GM11168 (cell line): Measurements from ENCODE around the gene GAPDHS.

ENCODE experiments used
- in situ Hi-C: fragments of 300-500 bp; cut with MboI; formaldehyde crosslinking; loops from one replicate; pipeline ENCODE4 v1.12.0; 2022; ENCODE audit warnings: low sequenced_read_pairs; ENCODE audit not compliant: unreplicated experiment

GAPDHS gene

DNA sequence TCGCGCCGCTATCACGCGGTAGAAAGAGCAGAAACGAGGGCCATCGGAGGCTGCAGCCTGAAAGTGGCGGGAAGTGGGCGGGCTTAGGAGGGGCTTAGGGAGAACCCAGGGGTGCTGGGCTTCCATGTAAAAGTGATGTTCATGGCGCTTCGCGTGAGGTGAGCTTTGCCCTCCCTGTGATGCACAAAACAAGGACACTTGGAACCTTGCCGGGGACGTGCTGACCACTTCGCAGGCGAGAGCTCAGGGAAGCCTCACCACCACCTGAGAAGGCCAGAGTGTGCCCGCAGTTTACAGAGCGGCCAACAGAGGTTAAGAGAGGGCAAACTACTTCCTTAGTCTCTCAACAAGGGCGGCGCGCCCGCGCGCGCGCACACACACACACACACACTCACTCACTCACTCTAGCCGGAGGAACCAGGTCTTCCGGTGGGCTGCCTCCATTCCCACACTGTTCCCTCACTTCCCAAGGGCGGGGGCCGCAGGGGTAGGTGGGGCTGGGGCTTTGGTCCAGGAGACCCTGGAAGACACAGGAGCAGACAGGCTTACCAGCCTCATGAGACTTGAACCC, 651 bp downstream of the GAPDHS start:
- in situ Hi-C loops = no loop called here

DNA sequence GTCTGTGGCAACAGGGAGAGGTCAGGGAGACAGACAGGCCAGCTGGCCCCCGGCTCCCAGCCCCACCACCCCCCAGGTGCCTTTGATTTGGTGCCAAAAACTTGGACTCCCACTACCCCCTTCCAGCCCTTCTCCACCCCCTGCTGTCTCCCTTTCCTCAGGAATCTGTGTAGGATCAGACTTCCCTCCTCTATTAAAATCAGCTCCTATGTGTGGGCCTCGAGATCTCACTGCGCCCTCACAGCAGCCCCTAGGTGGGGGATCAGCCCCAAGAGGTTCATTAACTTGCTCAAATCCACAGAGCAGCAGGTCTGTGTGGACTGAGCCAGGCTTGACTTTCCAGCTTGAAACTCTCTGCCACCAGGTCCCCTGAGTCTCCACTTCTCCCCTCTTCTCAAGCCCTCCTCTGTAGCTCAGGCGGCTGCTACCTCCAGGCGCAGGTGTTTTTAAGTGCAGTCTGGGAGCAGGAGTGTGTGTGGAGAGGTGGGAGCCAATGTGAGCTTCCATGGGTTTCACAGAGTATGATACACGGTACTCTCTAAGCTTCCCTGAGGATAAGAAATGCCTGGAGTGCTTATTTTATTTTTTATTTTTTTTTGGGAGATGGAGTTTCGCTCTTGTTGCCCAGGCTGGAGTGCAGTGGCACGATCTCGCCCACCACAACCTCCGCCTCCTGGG, 1.7 kb downstream of the GAPDHS start:
- in situ Hi-C loops = no loop called here

DNA sequence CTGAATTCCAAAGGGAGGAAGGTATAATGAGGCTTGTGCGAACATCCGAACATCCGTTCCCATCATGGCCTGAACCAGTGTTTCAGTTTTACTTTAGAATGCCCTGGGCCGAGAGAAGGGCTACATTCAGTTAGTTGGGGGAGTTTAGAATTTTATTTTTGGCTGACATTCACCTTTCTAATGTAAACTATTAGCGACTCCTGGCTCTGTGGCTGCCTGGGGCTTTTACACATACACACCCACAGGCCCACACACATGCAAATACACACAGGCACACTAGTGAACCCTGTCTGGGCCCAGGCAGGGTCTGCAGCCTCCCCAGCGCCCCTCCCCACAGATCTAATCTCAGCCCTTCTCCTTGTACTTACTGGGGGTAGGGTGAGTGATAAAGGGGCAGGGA, 6.1 kb downstream of the GAPDHS start:
- in situ Hi-C loops = no loop called here

DNA sequence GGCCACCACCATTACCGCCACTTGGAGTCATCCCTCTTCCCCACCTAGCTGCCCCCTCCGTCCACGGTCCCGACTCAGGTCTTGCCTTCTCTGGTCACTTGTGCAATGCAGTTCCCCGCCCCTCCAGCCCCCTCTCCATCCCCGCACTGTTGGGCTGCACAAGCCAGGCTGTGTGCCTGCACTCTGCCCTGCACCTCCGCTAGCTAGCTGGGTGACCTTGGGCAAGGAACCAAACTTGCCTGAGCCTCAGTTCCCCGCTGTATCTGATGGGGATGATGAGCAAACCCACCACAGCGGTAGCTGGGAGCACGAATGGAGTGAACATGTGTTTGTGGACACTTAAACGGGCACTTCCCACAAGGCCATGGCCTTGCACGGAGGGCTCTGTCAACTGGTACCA, 6.6 kb downstream of the GAPDHS start:
- in situ Hi-C loops = no loop called here

DNA sequence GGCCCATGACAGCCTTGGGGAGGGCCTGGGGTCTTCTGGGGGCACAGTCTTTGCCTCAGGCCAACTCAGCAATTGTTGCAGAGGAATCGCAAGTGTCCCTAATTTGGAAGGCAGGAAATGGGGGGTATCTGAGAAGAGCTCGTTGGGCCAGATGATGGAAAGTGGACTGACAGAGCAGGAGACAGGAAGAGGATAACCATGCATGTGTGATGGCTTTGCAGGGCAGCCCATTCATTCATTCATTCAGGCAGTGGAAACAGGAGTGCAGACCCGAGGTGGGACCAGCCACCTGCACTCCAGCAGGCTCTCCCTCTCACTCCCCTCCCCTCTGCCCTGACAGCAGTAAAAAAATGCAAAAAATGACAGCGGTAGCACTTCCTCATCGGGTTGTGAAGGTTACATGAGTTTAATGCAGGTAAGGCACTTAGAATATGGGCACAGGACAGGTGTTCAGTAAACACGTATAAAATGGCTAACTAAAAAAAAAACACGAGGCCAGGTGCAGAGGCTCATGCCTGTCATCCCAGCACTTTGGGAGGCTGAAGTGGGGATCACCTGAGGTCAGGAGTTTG, 7.2 kb downstream of the GAPDHS start:
- in situ Hi-C loops = no loop called here

DNA sequence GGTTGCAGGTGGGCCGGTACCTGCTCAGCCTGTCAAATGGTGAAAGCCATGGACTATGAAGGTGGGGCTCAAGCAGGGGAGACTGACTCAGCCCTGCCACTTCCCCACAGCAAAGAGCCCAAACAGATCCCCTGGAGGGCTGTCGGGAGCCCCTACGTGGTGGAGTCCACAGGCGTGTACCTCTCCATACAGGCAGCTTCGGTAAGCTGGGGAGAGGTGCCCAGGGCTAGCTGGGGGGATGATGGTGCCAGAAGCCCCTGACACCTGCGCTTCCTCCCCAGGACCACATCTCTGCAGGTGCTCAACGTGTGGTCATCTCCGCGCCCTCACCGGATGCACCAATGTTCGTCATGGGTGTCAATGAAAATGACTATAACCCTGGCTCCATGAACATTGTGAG, 9.0 kb downstream of the GAPDHS start:
- in situ Hi-C loops = no loop called here

DNA sequence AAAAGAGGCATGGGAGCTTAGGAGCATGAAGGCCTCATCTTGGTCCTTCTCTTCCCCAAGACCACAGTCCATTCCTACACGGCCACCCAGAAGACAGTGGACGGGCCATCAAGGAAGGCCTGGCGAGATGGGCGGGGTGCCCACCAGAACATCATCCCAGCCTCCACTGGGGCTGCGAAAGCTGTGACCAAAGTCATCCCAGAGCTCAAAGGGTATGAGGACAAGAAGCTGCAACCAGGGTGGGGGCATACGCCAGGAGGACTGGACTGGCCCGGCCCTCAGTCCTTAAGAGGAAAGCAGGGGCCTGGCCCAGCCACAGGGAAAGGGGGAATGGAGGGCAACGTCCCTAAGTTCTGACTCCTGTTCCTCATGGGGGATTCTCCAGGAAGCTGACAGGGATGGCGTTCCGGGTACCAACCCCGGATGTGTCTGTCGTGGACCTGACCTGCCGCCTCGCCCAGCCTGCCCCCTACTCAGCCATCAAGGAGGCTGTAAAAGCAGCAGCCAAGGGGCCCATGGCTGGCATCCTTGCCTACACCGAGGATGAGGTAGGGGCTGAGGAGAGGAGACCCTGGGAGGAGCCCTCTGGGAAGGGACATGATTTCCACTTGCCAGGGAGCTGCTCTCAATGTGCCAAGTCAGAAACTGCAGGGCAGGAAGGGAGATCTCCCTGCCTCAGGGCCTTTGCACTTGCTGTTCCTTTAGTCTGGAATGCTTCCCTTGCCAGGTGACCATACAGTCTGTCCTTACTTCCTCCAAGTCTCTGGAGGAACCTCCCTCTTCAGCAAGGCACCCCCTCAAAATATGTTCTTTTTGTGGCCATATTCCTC, 10.2 kb downstream of the GAPDHS start:
- in situ Hi-C loops = no loop called here

DNA sequence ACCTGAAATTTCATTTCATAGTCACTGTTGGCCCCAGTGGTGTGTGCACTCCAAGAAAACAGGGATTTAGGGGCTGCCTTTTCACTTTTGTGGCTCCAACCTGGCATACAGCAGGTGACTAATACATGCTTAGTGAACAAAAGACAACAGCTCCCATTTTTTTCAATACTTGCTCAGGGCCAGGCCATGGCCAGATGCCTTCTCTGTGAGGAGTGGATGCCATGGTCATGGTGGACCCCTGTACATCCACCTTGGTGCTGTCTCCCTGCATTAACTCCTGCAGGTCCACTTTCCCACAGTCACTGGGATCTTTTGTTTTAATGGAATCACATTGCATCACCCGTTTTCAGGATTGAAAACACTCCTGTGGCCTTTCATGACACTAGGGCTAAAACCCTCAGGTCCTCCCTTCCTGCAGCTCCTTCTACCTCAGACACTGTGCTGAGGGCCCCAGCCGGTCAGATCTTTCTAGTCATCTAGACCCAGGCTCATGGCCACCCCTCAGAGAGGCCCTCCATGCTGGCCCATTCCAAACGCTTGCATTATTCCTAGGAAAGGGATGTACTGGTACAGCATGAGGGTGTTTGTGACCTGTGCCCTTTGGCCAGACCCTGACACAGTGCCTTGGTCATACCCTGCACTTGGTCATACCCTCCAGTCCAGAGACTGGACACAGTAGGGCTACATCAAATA, 11.0 kb downstream of the GAPDHS start:
- in situ Hi-C loops = no loop called here

DNA sequence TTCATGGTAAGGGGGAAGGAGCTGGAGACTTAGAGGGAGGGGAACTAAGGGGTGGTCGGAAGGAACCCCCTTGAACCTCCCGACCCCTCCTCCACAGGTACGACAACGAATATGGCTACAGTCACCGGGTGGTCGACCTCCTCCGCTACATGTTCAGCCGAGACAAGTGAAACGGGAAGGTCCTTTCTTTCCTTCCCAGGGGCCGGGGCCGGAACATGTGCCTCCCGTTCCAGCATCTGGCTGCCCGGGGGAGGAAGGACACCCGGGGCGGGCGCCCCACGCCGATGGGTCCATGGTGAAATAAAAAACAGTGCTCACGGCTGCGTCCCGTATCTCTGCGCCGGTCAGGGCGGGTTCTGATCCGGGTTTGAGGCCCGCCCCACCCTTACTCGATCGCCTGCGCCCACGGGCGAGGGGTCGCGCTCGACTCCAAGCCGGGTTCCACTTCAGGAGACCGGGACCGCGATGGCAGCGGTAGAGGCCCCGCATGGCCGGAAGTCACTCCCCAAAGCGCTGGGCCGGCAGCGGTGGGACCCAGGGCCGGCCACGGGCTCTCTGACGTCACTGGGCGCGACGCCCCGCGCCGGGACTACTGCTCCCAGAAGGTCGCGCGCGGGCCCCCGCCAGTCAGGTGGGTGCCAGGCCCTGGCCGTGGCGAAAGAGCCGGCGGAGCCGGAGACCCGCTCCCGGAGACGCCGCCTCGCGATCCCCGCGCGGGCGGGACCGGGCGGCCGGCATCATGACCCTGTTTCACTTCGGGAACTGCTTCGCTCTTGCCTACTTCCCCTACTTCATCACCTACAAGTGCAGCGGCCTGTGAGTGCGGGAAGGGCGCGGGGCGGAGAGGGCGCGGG, 12.0 kb downstream of the GAPDHS start, which contains the start of gene TMEM147:
TSS of gene TMEM147 (plus strand) at position 626 of the 854 bp plus-strand sequence. CDS start at position 740, 114 bp downstream.
- in situ Hi-C loops = no loop called here

DNA sequence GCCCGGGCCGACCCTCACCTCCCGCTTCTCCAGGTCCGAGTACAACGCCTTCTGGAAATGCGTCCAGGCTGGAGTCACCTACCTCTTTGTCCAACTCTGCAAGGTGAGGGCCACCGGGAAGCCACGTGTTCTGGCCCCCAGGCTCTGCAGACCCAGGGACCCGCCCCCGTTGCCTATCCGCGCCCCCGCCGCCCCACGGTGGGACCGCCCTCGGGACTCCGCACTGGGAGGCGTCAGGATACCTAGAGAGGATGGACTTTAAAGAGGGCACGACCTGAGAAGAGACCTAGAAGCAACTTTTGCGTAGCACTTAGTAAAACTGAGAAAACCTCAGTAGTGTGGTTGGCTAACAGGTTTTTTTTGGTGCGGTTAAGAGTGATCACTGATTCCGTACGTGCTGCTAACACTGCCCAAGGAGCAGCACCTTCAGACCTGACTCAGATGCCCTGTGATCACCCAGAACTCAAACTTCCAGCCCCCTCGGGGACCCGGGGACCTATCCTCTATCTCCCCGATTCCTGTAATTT, 12.7 kb downstream of the GAPDHS start:
- in situ Hi-C loops = no loop called here

DNA sequence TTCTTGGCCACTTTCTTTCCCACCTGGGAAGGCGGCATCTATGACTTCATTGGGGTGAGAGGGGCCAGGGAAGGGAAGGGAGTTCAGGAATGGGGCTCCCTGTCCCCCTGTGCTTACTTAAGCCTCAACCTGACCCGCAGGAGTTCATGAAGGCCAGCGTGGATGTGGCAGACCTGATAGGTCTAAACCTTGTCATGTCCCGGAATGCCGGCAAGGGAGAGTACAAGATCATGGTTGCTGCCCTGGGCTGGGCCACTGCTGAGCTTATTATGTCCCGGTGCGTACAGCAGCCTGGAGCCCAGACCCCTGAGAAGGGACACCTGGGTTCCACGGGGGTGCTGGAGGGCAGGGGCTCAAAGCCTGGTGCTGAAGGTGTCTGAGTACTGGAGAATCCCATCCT, 13.3 kb downstream of the GAPDHS start:
- in situ Hi-C loops = no loop called here

DNA sequence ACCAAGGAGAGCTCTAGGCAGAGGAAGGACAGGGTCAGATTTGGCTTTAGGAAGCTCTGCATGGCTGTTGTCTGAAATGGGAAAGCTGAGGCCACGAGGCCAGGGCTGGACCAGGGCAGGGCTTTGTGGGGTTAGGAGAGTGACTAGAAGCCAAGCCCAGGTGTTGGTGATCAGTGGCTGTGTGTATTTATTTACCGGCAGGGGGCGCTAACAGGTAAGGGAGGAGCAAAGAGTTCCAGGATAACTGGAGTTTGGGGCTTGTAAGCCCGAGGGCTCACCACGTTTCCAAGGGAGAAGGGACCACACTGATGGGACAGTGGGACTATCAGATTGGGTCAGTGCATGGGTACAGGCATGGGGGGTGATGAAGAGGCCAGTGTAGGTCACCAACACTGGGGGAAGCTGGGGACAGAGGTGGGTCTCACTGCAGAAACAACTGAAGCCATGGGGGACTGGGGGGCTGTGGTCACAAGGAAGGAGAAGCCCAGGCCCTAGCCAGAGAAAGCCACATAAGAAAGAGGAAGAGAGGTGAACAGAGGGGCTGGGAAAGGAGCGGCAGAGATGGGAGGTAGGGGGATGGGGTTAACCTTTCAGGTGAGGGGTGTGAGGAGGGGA, 16.0 kb downstream of the GAPDHS start:
- in situ Hi-C loops = no loop called here

DNA sequence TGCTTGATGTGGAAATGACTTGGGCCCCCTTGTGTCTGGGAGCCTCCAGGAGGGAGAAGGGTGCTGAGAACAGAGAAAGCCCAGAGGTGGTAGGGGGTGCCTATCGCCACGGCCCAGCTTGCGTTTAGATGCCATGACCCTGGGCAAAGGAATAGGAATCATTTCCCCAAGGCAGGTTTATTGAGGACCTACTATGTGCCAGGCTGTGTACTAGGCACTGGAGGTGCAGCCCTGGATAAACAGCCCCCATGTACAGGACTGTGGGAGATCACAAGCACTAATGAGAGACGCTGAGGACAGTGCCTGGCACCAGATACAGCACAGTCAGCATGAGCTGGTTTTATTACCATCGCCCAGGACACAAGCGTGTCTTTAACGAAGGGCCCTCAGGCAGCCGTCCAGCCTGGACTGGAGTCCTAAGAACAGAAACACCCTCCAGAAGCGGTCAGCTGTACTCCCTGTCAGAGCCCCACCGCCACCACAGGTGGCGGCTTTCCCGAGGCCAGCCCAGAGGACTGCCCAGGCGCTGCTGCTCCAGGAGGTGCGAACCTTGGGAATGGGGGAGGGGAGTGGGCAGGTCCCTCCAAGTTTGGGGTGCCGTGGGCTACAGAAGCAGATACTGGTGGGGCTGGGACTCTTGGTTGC, 16.7 kb downstream of the GAPDHS start:
- in situ Hi-C loops = no loop called here

DNA sequence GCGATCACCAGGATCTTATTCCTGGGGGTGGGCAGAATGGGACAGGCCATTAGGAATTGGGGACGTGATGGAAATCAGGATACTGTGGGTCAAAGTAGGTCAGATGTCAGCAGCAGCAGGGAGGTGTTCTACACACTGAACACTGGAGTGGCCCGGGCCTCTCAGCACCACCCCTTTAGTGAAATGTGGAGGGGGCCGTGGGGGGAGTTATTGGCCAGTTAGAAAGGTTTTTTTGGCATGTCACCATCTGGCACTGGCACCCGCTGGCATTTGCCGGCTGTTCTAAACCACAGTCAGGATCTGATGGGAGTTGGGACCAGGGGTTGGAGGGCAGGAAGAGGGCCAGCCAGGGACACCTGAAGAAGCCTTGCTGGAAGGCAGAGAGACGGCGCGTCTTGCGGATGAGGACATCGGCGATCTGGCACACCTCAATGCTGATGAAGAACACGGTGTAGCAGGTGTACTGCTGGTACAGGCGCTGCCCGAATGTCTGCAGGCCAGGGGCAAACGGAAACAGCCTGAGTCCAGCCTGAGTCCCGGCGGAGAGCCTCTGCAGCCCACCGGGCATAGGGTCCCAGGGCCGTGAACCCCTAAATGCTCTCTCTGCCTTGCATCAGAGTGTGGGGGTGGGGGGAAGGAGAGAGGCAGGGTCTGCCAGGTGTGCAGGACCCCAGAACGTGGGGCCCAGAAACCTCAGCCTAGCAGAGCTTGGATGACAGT, 18.0 kb downstream of the GAPDHS start:
- in situ Hi-C loops = no loop called here

DNA sequence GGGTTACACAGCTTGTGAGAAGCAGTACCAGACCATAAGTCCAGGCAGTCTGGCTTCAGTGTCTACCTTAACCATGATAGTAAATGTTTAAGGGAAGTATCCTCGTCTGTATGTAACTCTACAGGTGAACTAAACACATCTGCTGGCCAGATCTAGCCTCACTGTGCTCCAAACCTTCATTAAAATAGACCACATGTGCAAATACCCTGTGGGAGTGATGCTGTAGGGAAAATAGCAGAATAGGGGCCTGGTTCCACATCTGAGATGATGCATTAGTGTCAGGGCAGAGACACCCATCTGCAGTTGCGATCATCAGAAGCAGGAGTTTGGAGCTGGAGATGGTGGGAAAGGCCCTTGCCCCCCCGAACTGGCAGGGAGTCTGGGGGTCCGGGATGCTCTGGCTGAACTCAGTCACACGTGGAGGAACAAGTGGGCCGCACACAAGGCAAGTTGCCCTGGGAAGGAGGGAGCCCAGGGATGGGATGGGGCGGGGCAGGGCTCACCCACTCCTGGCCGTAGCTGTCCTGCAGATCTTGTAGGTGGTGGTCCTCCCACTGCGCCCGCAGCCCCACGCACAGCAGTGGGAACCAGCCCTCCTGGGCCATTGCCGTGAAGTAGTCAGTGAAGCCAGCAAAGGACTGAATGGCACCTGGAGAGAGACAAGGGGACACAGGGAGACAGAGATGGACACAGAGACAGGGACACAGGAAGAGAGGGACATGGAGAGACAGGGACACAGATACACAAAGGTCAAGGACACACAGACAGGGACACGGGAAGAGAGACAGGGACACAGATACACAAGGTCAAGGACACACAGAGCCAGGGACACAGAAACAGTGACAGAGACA, 19.5 kb downstream of the GAPDHS start:
- in situ Hi-C loops = no loop called here

DNA sequence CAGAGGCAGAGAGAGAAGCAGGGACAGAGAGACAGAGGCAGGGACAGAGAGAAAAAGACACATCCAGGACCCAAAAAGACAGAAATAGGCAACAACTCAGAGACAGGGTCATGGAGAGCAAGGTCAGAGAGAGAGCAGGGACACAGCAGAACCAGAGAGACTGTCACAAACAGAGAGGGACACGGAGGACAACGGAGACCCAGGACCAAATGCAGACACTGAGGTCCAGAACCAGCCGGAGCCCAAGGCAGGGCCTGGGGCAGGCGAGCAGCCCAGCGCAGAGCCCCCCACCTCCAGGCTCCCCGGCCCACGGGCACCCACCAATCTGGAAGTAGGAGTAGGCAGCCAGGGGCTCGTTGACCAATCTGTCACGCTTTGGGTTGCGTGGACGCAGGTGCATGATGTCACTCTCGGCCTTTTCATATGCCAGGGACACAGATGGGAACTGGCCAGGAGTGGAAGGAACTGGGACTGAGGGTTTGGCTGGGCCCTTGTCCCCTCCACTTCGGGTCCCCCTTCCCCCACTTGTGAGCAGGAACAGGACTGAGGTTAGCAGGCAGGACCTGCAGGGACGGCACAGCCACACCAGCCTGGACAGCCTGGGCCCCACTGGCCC, 20.2 kb downstream of the GAPDHS start:
- in situ Hi-C loops = no loop called here
